HG02852 (cell line): ENCODE data around the gene ANO5.
"Not testable (repeated sequence)": the region's sequence is repeated elsewhere in the genome, so short reads cannot be mapped to it uniquely, and the experiment has no call there.

Source experiments
- ATAC-seq: cut with Tn5 transposase; IDR thresholded peaks from one replicate; pipeline ENCODE4 v1.9.1; 2021; ENCODE audit warnings: mild to moderate bottlenecking, moderate library complexity; ENCODE audit not compliant: unreplicated experiment

ANO5 gene

DNA sequence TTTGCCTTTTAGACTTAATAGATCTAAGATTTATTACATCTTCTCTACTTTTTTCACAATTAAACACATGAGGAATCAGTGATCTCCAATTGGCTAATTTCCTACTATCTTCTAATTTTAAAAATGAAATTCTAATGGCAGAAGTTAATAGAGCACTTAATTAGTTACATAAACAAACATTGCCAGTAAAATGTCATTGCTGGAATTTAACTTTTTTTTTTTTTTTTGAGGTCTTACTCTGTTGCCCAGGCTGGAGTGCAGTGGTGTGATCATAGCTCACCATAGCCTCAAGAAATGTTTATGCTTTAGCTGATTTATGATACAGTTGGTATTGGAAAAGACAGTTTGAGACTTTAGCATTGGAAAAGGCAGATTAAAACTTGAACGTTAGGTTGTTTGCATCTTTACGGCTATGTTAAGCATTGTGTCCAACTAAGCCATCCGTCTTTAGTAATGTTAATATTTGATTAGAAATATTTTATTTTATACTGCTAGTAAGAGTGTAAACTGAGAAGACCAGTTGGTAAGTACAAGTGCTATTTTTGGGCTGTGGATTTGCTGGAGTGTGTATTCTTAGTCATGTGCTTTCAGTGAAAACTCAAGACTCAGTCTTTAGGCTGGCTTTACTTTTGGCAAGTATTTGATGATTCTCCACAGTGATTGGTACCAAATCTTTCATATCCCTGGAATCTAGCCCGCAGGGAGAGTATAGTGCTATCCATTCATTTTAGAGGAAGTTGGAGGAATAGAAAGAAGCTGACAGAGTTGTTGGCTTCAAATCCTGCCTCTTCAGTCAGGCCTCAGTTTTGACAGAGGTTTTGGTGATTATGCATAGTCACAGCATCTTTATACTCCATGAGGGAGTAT lies 4.5 kb downstream of the ANO5 start:
- no peak for ATAC-seq

DNA sequence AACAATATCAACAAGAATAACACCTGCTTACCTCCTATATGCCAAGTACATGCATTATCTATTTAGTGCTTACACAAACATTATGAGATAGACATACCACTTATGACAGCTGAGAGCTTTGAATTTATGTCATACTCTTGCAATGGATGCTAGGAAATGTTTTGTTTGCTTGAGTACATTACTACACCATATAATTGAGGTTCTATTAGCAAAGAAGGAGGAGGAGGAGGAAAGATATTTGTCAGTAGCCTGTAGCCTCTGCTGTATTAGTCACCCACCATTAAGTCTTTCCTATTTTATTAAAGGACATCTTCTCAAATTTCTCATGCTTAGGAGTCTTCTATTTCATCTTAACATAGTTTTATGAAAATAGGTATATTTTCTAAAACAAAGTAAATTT lies 6.4 kb downstream of the ANO5 start:
- no peak for ATAC-seq

DNA sequence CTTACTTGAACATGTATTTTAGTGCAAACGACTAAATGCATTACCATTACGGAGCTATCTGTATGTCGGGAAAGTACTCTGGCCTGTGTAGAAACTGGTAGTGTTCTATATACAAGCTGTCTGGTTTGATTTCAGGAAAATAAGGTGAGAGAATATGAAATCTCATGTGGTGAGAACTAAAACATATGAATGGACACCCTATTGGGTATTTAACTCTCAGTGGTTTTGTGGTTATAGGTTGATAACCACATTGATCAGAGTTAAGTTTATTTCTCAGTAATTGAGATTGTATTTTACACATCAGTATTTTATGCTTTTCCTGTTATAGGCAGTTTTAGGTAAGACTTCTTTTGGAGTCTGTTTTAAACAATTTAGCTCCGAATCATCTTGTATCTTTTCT lies 10.4 kb downstream of the ANO5 start:
- no peak for ATAC-seq

DNA sequence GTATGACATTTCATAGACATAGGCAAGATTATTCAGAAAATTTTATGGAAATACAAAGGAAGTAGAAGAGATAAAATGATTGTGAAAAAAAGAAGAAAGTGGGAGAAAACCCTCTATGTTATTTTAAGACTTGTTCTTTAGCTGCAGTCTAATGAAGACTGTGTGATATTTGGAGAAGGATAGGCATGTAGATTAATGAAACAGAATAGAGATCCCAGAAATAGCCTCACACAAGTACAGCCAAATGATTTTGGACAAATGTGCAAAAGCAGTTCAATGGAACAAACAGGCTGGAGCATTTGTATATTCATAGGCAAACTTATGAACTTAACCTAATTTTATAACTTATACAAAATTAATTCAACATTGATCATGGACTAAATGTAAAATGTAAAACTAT lies 14.3 kb downstream of the ANO5 start:
- no peak for ATAC-seq

DNA sequence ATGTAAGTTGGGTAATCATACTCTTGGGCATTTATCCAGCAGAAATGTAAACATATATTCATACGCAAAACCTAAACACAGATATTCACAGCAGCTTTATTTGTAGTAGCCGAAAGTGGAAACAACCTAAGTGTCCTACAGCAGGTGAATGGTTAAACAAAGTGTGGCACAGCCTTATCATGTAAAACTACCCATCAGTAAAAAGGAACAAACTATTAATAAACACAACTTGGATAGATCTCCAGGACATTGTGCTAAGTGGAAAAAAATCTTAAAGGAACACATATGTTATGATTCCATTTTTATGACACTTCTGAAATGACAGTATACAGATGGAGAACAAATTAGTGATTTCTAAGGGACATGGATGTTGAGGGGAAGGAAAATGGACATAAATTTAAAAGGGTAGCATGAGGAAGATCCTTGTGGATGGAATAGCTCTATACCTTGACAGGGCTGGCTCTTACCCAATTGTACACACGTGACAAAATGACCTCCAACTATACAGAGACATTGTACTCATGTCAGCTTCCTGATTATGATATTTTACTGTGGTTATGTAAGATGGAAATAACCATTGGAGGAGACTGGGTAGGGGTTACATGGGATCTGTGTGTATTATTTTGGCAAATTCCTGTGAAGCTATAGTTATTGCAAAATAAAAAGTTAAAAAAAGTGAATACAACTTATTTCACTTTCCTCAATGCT lies 15.4 kb downstream of the ANO5 start:
- ATAC-seq, result no peak

DNA sequence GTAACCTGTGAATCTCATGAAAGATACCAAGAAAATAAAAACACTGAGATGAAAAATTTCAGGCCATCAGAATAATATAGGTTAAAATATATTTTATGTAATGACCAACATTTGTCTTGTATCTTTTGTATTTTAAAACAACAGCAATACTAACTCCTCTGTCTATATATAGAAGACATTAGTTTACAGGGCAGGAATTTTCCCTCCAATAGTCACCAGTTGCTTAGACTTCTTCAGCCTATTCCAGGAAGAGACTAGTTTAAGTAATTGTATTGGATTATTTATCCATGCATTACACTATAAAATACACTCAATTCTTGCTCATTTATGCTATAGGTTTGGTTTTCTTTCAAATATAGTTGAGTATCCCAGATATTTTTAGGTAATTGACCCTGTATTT lies 24.1 kb downstream of the ANO5 start:
- no peak for ATAC-seq

DNA sequence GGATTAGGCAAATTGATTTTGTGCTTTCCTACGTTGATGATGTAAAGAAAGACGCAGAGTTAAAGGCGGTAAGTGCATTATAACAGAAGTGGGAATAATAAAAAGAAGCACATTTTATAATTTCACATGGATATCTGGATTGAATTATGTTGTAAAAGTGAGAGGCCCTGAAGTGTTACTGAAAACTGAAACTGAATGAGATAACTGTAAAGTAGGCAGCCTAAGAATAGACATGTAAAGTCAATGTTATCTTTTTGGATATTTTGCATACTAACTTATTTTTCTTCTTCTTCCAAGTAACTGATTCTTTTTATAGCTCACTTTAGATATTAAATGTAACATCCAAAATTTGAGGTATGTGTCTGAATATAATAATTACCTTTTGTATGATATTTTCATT lies 28.3 kb downstream of the ANO5 start:
- ATAC-seq, result peak; percentile 49

DNA sequence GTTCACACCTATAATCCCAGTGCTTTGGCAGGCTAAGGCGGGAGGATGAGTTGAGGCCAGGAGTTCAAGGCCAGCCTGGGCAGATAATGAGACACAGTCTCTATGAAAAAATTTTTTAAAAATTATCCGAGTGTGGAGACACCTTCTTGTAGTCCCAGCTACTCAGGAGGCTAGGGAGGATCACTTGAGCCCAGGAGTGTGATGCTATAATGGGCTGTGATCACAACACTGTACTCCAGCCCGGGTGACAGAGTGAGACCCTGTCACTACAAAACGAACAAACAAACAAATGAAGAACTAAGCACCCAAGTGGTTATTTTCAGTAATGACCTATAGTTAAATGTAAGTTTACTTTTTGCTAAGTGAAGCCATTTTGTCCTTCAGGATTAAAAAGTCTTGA lies 32.3 kb downstream of the ANO5 start:
- no peak for ATAC-seq

DNA sequence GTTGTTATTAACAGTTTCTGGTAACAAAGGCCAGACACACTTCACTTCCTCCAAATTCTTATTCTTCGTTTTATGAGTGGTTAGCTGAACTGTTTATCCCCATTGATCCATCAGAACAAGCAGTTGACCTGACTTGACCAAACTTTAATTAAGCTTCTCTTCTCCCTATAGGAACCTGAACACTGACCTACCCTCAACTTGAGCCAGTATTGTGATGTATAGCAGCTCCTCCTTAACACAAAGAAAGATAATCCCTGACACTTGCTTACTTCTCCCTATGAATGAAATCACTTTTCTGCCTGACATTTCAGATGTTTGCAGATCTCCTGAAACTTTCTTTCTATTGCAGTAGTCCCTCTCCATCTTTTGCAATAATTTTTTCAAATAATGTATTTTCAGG lies 41.9 kb downstream of the ANO5 start:
- no peak for ATAC-seq

DNA sequence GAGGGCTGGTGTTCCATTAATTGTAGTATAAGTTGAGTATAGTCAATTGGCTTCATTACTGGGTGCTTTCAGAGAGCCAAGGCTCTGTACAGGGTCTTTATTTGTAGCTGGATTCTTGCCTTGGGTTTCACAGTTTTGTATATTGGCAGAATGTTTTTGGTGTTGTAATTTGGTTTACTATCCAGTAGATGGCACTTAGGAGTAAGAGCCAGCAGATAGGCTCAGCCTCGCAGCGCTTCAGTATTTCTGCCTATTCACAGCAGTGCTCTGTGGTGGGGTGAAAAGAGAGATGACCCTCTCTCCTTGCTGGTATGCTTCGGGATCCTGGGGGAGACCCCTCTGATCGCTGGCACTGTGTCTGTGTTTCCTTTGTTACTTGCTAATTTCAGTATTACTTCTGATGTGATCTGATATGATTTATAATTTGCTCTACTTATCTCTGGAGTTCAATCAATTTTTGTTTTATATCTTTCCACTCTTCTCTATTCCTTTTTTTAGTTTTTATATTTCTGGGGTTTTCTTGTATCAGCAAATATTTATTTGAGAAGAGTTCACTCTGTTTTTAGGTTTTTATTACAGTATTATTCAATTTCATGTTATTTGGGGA lies 52.2 kb downstream of the ANO5 start:
- ATAC-seq, result peak; percentile 95

DNA sequence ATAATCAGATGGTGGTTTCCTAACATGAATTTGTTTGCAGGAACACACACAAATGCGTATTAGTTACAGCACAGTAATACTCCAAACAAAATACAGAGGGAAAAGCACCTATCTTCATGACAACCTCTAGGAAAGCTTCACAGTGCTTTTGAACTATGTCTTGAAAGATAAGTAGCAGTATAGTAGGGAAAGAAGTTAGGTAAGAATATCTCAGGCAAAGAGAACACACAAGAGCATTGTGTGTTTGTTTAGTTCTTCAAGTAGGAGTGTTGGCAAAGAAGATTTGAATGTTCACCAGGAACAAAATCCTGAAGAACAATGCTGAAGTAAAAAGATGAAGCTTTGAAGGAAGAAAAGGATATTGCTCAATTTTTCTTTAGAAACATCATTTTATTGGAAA lies 54.1 kb downstream of the ANO5 start:
- ATAC-seq, result no peak

DNA sequence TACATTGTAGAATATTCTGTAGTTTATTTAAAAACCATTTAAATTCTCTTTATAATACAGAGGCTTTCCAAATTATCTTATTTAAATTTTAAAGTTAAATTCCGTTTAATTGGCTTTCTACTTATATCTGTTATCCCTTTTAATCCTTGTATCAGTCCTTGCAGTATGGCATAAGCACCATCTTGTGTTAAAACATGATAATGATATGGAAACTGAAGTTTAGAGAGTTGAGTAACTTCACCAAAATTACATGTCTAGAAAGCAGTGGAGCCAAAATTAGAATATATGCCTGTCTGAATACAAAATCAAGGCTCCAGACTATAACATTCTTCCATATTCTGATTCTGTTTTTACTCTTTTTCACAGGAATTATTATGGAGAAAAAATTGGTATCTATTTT lies 57.0 kb downstream of the ANO5 start:
- no peak for ATAC-seq

DNA sequence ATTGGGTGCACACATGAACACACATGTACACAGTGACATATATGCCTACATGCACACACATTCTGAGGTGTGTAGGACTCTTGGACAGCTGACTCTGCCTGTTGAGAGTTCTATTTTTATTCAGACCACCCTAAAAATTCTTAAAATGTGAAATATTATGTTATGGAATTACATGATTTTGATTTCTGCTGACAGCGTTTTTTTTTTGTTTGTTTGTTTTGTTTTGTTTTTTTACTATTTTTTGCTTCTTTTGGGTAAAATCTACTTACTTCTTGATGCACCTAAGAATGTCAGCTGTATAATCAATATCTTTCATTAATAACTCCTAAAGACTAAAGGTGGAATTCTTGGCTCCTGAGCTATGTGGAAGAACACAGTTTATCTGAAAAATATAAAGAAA lies 64.0 kb downstream of the ANO5 start:
- ATAC-seq, result no peak

DNA sequence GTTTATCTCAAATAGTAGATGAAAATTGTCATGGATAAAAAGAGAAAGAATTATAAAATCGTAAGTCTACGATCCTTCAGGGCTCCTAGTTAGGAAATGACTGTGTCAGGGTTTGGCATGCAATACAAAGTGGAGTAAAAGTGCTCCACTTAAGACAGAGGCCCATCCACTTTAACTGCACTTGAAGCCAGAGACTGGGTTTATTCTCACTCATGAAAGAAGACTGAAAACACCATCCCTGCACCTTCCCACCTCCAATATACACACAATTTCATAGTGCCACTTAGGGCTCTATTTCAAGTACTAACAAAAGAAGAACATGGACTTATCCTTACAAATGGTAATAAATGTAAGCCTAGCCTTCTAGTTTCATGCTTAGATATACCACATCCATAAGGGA lies 70.7 kb downstream of the ANO5 start:
- ATAC-seq, result no peak

DNA sequence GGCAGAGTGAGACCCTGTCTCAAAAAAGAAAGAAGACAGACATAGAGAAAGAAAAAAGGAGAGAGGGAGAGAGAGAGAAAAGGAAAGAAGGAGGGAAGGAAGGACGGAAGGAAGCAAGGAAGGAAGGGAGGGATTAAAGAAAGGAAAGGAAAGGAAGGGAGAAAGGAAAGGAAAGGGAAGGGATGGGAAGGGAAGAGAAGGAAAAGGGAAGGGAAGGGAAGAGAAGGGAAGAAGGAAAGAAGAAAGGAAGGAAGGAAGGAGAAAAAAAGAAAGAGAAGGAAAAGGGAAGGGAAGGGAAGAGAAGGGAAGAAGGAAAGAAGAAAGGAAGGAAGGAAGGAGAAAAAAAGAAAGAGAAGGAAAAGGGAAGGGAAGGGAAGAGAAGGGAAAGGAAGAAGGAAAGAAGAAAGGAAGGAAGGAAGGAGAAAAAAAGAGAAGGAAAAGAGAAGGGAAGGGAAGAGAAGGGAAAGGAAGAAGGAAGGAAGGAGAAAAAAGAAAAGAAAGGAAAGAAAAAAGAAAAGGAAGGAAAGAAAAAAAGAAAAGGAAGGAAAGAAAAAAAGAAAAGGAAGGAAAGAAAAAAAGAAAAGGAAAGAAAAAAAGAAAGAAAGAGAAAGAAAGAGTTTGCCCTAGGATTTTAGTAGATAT lies 76.2 kb downstream of the ANO5 start:
- ATAC-seq, result not testable (repeated sequence)

DNA sequence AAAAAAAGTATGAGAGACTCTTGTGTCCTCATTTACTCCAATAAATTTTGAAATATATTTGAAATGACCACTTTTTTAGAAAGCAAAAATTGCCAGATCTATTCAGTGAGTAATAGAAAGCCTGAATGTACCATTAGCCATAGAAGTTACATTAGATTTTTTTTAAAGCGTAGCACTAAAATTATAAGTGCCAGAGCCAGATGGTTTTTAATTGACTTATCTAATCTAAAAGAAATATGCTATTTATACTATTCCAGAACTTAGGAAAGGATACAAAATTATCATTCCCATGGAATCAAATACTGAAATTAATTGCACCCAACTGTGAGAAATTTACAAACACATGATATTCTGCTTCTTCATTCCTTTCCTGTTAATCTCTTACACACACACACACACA lies 80.9 kb downstream of the ANO5 start:
- ATAC-seq, result no peak

DNA sequence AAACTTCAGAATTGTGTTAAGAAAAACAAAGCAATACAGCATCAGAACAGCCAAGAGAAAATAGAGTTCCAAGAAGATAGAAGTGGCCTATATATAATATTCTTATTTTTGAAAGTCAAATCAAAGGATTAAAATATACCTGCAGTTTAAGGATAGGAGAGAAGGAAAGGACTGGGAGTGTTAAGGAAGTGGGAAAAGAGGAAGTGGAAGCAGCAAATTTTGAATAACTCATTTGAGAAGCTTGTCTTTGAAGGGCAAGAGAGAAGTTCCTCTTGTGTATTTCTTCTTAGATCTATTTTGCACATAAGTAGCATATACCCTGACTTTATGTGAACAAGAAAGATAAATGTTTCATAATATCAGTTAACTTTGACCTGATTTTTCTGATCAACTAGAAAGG lies 82.7 kb downstream of the ANO5 start:
- ATAC-seq, result no peak

DNA sequence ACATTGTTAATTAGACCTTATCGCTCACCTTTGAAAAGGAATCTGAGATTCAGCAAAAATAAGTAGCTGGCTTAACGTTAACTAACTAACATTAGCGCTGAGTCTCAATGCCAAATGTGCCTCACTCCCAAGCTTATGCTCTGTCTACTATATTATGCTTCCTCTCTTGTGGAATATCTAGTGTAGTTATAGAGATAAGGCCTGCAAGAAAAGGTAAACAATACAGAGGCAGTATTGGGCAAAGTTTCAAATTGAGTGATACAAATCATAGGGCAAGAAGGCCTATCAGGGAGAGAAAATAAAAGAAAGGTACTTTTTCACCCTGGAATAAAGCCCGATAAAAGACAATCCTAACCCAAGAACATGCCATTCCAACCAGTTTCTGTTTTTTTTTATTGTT lies 83.7 kb downstream of the ANO5 start:
- no peak for ATAC-seq

DNA sequence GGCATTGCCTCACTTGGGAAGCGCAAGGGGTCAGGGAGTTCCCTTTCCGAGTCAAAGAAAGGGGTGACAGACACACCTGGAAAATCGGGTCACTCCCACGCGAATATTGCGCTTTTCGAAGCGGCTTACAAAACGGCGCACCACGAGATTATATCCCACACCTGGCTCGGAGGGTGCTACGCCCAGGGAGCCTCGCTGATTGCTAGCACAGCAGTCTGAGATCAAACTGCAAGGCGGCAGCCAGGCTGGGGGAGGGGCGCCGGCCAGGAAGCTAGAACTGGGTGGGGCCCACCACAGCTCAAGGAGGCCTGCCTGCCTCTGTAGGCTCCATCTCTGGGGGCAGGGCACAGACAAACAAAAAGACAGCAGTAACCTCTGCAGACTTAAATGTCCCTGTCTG lies 92.1 kb downstream of the ANO5 start:
- not testable (repeated sequence) for ATAC-seq

DNA sequence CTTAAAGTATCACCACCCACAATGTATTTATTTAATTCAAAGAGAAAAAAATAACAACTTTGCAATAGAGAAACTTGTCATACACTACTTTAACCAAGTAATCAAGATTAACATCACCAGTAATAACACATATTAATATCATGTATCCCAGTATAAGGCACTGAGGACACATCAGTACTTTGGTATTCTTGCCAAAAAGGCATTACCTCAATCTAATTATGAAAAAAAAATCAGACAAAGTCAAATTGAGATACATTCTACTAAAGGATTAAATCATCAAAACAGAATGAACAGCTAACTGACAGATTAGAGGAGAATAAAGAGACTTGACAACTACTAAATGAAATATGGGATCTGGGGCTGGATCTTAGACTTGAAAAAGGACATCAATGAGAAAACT lies 109.5 kb downstream of the ANO5 start:
- ATAC-seq, result no peak

DNA sequence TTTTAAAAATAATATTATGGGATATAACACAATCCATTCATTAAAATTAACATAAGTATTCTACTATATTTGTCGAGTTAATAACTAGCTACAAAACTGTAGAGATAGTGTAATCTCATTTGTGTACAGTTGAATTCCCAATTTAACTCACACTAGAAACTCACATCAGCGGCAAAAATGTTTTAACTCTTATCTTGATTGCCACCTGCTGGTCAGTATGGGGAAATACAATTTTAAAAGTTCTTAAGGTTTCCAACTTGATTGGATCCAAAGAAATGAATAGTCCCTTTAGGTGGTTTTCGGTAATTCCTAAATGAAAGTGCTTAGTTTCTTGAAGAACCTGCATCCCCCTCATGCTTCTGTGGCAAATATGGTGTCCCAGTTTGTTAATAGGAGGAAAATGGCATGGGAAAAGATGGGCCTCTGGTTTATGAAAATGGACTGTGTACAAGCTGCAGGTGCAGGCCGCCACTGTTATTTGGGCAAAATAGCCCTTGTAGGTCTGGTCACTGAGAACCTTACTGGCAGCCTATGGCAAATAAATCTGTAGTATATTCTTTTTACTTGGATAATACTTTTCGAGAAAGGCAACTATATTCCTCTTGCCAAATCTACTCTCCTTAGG lies 111.6 kb downstream of the ANO5 start:
- ATAC-seq, result peak; percentile 61
